Esophagus muscularis mucosa (tissue), 3 donors: ENCODE measurements around the gene MOB2.

ENCODE experiments used
- POLR2A ChIP-seq: fragments of 450-650 bp; IDR thresholded peaks from one replicate; pipeline ENCODE4 v1.6.1; 2017; ENCODE audit warnings: antibody characterized with exemption, moderate library complexity, mild to moderate bottlenecking, low read depth
- POLR2AphosphoS5 ChIP-seq, 2 donors: sonication (generic); formaldehyde crosslinking; IDR thresholded peaks; one replicate each; pipeline ENCODE4 v1.6.1; 2017; ENCODE audit warnings: antibody characterized with exemption in 2 of 2
- TF ChIP-seq, protein P1 (sequence below), 3 experiments: fragments of 200-600 bp in 2 of 3; fragments of 450-650 bp in 1 of 3; sonication (generic) in 2 of 3; IDR thresholded peaks; one replicate each; pipeline ENCODE4 v1.5.1; 2017 to 2019; ENCODE audit warnings: antibody characterized with exemption in 3 of 3, mild to moderate bottlenecking in 2 of 3, moderate library complexity in 1 of 3

GRCh38 chr11:1513326-1514296, 27.0 kb upstream of the MOB2 start:
- TF ChIP-seq, protein P1, sequence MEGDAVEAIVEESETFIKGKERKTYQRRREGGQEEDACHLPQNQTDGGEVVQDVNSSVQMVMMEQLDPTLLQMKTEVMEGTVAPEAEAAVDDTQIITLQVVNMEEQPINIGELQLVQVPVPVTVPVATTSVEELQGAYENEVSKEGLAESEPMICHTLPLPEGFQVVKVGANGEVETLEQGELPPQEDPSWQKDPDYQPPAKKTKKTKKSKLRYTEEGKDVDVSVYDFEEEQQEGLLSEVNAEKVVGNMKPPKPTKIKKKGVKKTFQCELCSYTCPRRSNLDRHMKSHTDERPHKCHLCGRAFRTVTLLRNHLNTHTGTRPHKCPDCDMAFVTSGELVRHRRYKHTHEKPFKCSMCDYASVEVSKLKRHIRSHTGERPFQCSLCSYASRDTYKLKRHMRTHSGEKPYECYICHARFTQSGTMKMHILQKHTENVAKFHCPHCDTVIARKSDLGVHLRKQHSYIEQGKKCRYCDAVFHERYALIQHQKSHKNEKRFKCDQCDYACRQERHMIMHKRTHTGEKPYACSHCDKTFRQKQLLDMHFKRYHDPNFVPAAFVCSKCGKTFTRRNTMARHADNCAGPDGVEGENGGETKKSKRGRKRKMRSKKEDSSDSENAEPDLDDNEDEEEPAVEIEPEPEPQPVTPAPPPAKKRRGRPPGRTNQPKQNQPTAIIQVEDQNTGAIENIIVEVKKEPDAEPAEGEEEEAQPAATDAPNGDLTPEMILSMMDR (IDR thresholded peaks at IDR 0.05): no peak
- no peak for TF ChIP-seq POLR2A
- TF ChIP-seq POLR2AphosphoS5 (IDR thresholded peaks at IDR 0.05): no peak
